Rectal smooth muscle tissue (tissue), 1 donor: ENCODE data around the gene TET1.

Experiments
- H3K27ac ChIP-seq: one replicate; pipeline ENCODE4 v1.7.0; 2013; ENCODE audit warnings: low read depth, low read length, inconsistent platforms
- H3K27me3 ChIP-seq: one replicate; pipeline ENCODE4 v1.7.0; 2013; ENCODE audit warnings: low read length; ENCODE audit not compliant: control insufficient read depth, insufficient read depth
- H3K36me3 ChIP-seq: one replicate; pipeline ENCODE4 v1.7.0; 2013; ENCODE audit warnings: low read length; ENCODE audit not compliant: control insufficient read depth, insufficient read depth
- H3K4me1 ChIP-seq: one replicate; pipeline ENCODE4 v1.7.0; 2013; ENCODE audit warnings: low read length; ENCODE audit not compliant: control insufficient read depth, insufficient read depth
- H3K4me3 ChIP-seq: one replicate; pipeline ENCODE4 v1.7.0; 2013; ENCODE audit warnings: low read length
- H3K9ac ChIP-seq: one replicate; pipeline ENCODE4 v1.7.0; 2013; ENCODE audit warnings: low read length

Gene TET1

DNA sequence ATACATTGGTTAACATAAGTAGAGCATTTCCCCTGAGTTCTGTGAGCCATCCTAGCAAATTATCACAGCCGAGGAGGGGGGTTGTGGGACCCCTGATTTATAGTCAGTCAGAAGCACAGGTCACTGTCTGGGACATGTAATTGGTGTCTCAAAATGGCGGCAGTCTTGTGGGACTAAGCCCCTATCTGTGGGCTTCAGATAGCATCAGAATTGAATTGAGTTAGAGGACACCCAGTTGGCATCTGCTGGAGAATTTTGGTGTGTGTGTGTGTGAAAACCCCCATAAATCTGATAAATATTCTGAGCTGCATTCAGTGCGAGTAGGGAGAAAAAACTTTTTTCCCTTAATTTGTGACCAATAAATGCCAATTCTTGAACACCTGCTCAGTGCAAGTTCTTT is 6.5 kb upstream of the TET1 start:
- Histone ChIP-seq H3K27me3 (no peaks in the 10 kb centered on the region), H3K27ac (no peak overlapping the region), H3K36me3 (no peaks in the 10 kb centered on the region), H3K4me3 (no peak overlapping the region), H3K9ac (no peak overlapping the region), H3K4me1 (no peaks in the 10 kb centered on the region)

DNA sequence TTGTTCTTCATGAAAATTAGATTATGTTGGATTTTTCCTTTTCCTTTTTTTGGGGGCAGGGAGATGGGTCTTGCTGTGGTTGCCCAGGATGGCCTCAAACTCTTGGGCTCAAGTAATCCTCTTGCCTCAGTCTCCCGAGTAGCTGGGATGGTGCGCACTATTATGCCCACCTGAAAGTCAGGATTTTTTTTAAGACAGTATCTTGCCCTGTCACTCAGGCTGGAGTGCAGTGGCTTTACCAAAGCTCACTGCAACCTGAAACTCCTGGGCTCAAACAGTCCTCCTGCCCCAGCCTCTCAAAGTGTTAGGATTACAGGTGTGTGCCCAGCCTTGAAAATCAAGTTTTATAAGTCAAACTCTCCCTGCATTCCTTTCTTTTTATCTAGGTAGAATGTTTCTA is 1.7 kb upstream of the TET1 start:
- Histone ChIP-seq H3K27ac (no peak overlapping the region), H3K4me1 (no peaks in the 10 kb centered on the region), H3K36me3 (no peaks in the 10 kb centered on the region), H3K4me3 (no peak overlapping the region), H3K27me3 (no peaks in the 10 kb centered on the region), H3K9ac (no peak overlapping the region)

DNA sequence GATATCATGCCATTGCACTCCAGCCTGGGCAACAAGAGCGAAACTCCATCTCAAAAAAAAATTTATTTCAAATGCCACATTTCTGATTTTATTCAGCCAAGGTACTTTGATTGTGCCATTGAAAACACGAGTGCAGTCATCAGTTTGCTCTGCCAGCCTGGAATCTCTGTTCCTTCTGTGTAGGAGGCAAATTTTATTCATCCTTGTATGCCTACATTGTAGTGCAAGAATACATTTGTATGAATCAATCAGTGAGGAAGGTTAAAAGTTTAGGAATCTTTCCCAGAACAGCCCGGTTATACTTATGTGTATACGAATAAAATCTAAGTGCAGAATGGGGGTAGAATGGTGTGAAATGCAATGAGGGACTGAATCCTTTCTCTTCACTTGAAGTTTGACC is 886 bp upstream of the TET1 start:
- no peak overlapping the region for H3K4me3 ChIP-seq
- H3K27me3 ChIP-seq, result no peaks in the 10 kb centered on the region
- H3K4me1 ChIP-seq, result no peaks in the 10 kb centered on the region
- no peaks in the 10 kb centered on the region for H3K36me3 ChIP-seq
- H3K9ac ChIP-seq, result no peak overlapping the region
- H3K27ac ChIP-seq, result no peak overlapping the region

DNA sequence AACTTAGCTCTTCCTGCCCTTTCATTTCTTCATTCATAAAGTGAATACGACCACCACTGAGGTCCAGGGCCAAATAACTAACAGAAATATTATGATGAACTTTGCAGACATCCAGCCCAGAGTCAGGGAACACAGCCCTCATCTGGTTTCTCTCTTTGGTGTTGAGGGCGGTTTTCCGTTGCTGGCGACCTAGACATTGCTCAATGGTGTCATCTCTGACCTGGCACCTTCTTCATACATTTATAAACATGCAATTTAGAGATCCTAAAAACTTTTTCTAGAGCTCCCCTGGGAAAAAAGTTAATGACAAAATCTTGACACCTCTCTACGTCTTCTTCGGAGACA is 324 bp upstream of the TET1 start:
- Histone ChIP-seq H3K36me3 (no peaks in the 10 kb centered on the region), H3K27me3 (no peaks in the 10 kb centered on the region), H3K9ac (no peak overlapping the region), H3K4me3 (peak overlapping the region; percentile 75), H3K27ac (no peak overlapping the region), H3K4me1 (no peaks in the 10 kb centered on the region)

DNA sequence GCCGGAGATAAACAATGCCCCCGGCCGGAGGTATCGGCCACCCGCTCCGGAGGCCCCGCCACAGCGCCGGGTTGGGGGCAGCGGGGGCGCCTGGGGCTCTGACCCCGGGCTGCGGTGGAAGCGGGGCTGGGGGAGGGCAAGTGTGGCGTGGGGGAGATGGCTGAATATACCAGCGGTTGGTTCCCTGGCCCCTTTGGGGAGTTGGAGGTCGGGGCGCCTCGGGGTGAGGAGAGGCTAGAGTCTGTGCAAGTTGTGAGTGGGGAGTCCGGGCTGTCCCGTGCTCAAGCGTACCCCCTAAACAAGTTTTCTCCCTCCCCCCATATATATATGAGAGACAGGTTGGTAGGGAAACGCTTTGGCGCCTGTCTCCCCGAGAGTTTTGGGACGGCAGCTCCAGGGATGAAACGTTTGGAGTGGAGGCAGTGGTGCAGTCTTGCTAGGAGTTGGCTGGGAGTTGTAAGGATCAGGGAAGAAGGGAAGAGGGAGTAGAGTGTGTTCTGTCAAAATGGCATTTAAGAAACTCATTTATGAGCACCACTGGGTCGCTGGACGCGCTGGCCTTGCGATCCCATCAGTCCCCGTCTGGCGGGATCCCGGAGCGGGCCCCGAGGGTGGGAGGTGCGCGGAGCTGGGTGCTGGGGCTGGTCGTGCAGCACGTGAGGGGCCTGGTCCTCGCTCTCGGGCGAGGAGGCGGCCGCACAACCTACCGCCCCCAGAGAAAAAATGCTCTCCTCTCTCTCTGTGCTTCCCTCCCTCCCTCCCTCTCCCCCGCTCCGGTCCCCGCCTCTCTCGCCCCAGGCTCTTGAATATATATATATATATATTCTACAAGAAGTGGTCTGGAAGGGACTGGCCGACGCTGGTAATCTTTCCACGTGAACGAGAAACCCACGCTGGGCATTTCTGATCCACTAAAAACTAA is 1.1 kb downstream of the TET1 start:
- Histone ChIP-seq H3K4me1 (no peaks in the 10 kb centered on the region), H3K4me3 (peak overlapping the region; percentile 75), H3K27ac (no peak overlapping the region), H3K36me3 (no peaks in the 10 kb centered on the region), H3K27me3 (no peaks in the 10 kb centered on the region), H3K9ac (peak overlapping the region; percentile 21)

DNA sequence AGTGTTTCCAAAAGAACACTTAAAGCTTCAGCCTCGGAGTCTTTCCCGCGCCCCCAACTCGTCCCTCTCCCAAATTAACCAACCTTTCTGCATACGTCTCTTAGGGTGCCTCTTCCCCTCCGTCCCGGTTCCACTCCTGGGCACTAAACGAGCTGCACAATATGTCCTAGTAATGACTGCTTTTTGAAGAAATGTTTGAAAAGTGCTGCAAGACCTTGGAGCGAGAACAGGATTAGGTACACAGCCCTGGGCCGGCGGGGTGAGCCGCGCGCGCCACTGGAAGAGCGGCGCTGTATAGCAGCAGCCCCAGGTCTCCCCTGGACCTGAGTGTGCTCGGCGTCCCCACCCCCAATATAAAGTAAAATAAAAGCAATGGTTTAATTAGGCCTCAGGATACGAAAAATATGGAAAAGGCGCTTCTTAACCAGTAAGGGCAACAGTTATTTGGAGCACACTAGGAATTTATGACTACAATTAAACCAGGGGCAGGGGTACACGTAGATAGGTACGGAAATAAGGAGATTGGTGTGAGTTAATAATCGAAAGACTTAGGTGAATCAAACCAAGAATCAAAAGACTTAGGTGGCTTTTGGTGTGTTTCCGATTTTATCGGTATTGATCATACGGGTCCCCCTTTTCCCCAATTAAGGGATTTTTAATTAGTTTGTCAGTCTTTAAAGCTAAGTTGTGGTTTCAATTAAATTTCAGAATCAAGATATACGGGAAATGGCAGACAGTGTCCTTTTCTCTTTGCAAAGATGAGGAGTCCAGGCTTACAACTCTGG is 1.9 kb downstream of the TET1 start:
- Histone ChIP-seq H3K9ac (no peak overlapping the region), H3K4me1 (no peaks in the 10 kb centered on the region), H3K27ac (peak overlapping the region; percentile 14), H3K36me3 (no peaks in the 10 kb centered on the region), H3K4me3 (peak overlapping the region; percentile 61), H3K27me3 (no peaks in the 10 kb centered on the region)

DNA sequence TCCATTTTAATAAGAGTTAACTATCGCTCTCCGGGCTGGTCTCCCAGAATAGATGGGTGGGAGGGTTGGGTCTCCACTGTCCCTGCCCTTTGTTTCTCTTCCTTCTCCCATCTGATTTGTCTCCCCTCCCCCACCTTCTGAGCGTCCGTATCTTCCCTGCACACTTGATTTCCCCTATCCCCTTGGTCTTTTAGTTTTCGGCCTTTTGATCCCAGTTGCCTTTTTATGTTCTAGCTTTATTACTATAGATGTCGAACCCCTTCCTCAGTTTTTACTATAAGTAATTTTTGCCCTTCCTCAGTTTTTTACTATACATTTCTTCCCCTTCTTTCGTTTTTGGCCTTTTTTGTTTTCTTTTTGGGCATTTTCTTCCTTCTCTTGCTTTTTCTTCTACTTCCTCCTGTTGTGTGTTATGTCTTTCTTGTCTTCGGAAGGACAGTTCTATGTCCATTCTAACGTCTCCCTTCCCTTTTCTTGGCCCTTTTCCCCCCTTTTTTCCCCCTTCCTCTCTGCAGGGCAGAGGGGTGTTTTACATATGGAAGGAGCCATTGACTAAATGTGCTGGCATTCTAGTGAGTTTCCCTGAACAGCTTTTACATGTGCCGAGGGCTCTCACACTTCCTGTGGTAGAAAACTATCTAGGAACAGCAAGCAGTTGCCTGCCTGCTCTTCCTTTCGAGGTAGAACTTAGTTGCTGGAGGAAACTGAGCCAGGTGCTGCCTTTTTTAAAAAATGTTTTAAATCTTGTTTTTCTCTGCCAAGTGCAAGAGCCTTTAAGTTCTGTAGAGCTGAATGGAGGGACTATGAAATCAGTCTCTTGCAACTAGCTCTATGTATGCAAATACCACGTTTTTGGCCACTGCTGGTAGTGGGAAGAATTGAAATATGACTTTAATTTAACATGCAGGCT is 2.8 kb downstream of the TET1 start:
- Histone ChIP-seq H3K27ac (peak overlapping the region; percentile 49), H3K27me3 (no peaks in the 10 kb centered on the region), H3K9ac (no peak overlapping the region), H3K36me3 (no peaks in the 10 kb centered on the region), H3K4me1 (no peaks in the 10 kb centered on the region), H3K4me3 (peak overlapping the region; percentile 61)

DNA sequence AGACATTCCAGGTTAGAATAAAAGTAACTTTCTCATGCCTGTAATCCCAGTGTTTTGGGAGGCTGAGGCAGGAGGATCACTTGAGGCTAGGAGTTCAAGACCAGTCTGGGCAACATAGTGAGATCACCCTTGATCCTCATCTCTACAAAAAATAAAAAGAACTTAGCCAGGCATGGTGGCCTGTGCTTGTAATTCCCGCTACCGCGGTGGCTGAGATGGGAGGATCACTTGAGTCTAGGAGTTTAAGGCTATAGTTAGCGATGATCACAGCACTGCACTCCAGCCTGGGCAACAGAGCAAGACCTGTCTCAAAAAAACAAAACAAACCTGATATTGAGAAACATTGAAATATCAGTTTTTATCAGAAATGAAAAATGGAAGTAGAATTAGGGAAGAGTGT is 4.6 kb downstream of the TET1 start:
- H3K27me3 ChIP-seq, result no peaks in the 10 kb centered on the region
- H3K36me3 ChIP-seq, result no peaks in the 10 kb centered on the region
- H3K4me3 ChIP-seq, result no peak overlapping the region
- H3K9ac ChIP-seq, result no peak overlapping the region
- no peak overlapping the region for H3K27ac ChIP-seq
- no peaks in the 10 kb centered on the region for H3K4me1 ChIP-seq

DNA sequence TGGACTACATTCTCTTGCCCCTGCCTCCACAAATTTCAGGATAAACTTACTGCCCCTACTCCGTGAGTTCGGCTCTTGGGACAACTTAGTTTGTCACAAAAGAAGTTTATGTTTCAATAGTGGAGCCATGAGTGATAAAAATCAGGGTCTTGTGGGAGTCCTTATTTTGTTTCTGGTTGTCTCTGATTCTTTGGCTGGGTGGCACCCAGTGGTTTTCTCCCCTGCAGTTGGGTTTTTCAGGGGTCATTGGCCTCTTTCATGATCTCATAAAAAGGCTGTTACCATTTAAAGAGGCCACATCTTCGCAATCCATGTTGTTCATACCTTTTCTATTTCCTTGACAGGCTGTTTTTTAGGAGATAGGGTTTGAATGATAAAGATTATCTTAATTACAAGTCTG is 5.5 kb downstream of the TET1 start:
- H3K36me3 ChIP-seq, result no peaks in the 10 kb centered on the region
- H3K27me3 ChIP-seq, result no peaks in the 10 kb centered on the region
- no peak overlapping the region for H3K9ac ChIP-seq
- no peak overlapping the region for H3K27ac ChIP-seq
- H3K4me3 ChIP-seq, result no peak overlapping the region
- no peaks in the 10 kb centered on the region for H3K4me1 ChIP-seq

DNA sequence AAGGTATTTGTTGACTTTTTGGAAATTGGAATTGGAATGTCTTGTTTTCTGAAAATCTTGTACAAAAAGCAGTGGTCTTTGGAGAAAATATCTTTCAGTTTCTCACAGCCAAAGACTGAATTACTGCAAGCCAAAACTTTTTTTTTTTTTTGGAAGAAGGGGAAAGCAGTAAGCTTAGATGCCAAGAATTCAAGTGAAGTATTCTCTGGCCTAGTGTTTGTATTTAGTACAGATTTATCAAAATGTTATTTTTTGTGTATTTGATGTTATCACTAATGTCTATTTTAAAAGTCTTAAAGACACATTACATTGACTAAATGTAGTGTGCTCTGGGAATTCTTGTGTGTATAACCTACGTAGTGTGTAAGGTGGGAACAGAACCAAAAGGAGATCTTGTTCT is 6.2 kb downstream of the TET1 start:
- H3K27ac ChIP-seq, result no peak overlapping the region
- no peaks in the 10 kb centered on the region for H3K36me3 ChIP-seq

DNA sequence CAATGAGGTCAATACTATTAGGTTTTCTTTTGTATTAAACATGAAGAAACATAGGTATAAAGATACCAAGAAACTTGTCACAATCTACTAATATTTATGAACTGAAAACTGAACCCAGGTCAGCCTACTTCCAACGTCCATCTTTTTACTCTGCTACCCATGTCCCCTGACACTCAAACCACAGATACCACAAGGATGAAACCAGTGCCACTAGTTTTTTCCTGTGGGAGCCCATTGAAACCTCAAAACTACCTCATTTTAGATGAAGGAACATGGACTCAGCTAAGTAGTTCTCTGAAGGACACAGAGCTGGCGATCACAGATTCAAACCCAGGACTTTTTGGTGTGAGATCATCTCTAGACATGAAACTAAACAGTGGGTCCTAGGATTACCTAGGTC is 6.8 kb downstream of the TET1 start:
- H3K27ac ChIP-seq, result no peak overlapping the region

More for the DNA sequence above, 6.2 kb downstream of the TET1 start:
- no peak overlapping the region for H3K9ac ChIP-seq
- no peak overlapping the region for H3K4me3 ChIP-seq
- no peaks in the 10 kb centered on the region for H3K27me3 ChIP-seq
- no peaks in the 10 kb centered on the region for H3K4me1 ChIP-seq

DNA sequence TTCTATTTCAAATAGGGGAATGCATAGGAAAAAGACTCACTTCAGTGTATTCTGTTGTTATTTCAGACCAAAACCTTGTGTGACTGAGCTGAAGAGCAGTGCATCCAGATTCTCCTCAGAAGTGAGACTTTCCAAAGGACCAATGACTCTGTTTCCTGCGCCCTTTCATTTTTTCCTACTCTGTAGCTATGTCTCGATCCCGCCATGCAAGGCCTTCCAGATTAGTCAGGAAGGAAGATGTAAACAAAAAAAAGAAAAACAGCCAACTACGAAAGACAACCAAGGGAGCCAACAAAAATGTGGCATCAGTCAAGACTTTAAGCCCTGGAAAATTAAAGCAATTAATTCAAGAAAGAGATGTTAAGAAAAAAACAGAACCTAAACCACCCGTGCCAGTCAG is 12.0 kb downstream of the TET1 start:
- H3K9ac ChIP-seq, result no peak overlapping the region
- no peak overlapping the region for H3K27ac ChIP-seq
- no peak overlapping the region for H3K4me3 ChIP-seq
- peaks cover 6% of the 10 kb centered on the region for H3K36me3 ChIP-seq
- H3K4me1 ChIP-seq, result no peaks in the 10 kb centered on the region
- H3K27me3 ChIP-seq, result no peaks in the 10 kb centered on the region

More for the DNA sequence above, 6.8 kb downstream of the TET1 start:
- no peaks in the 10 kb centered on the region for H3K27me3 ChIP-seq
- H3K9ac ChIP-seq, result no peak overlapping the region
- no peaks in the 10 kb centered on the region for H3K36me3 ChIP-seq
- H3K4me1 ChIP-seq, result no peaks in the 10 kb centered on the region
- no peak overlapping the region for H3K4me3 ChIP-seq
